Right forelimb (tissue), 1 donor: ENCODE results near the gene SLIRP.
"Not testable (repeated sequence)": the region's sequence is repeated elsewhere in the genome, so short reads cannot be mapped to it uniquely, and the experiment has no call there.

ENCODE experiments used
- DNase-seq: peaks from one replicate; pipeline ENCODE4 v3.0.0-alpha.2; 2018

SLIRP gene

GRCh38 chr14:77707724-77708408 lies at the start of gene SLIRP, which contains the start of gene ALKBH1:
TSS of gene SLIRP (plus strand) at chr14:77708103. CDS start at chr14:77708112, 9 bp downstream.
TSS of gene ALKBH1 (minus strand) at chr14:77708023. CDS start at chr14:77708004, 19 bp downstream.
- DNase-seq = peak; percentile 91

- no peak for DNase-seq
These were observed 48.1 kb upstream of the SLIRP start for GRCh38 chr14:77659831-77660230.

- no peak for DNase-seq
These were observed 47.1 kb upstream of the SLIRP start for GRCh38 chr14:77660754-77661153.

GRCh38 chr14:77661562-77661961 lies 46.3 kb upstream of the SLIRP start:
- not testable (repeated sequence) for DNase-seq

GRCh38 chr14:77663293-77663692 lies 44.6 kb upstream of the SLIRP start:
- no peak for DNase-seq

- no peak for DNase-seq
These were observed 40.6 kb upstream of the SLIRP start for GRCh38 chr14:77667331-77667730.

GRCh38 chr14:77673193-77673592 lies 34.7 kb upstream of the SLIRP start:
- no peak for DNase-seq

- DNase-seq = no peak
These were observed 33.0 kb upstream of the SLIRP start for GRCh38 chr14:77674931-77675330.

GRCh38 chr14:77681196-77682157 lies 26.4 kb upstream of the SLIRP start:
- DNase-seq = no peak

GRCh38 chr14:77682158-77682553 lies 25.7 kb upstream of the SLIRP start:
- DNase-seq = no peak

- DNase-seq = no peak
These were observed 16.6 kb upstream of the SLIRP start for GRCh38 chr14:77691259-77691658.

GRCh38 chr14:77707355-77707723 lies 564 bp upstream of the SLIRP start:
- DNase-seq = no peak

GRCh38 chr14:77708749-77709148 lies 846 bp downstream of the SLIRP start:
- DNase-seq = no peak

- DNase-seq = no peak
These were observed 1.5 kb downstream of the SLIRP start for GRCh38 chr14:77709412-77709811.

- DNase-seq = no peak
These were observed 2.5 kb downstream of the SLIRP start for GRCh38 chr14:77710364-77710763.

GRCh38 chr14:77714926-77715325 lies 7.0 kb downstream of the SLIRP start:
- no peak for DNase-seq

GRCh38 chr14:77717608-77718305 lies 9.9 kb downstream of the SLIRP start:
- DNase-seq = no peak

- no peak for DNase-seq
These were observed 13.5 kb downstream of the SLIRP start for GRCh38 chr14:77721437-77721836.

GRCh38 chr14:77722301-77722700 lies 14.4 kb downstream of the SLIRP start:
- DNase-seq = no peak

GRCh38 chr14:77730976-77731497 lies 23.1 kb downstream of the SLIRP start:
- DNase-seq = no peak

GRCh38 chr14:77738559-77739250 lies 30.8 kb downstream of the SLIRP start:
- no peak for DNase-seq

GRCh38 chr14:77741438-77741837 lies 33.5 kb downstream of the SLIRP start:
- DNase-seq = no peak
